IMR-90 (cell line): ENCODE results near the gene PPP3CA. TPM values are rescaled to one million over a fixed set of nuclear protein-coding genes. Genes with fewer than 3 reads are reported as not detected.

Experiments used
- ATAC-seq: fragments of 200-7000 bp; cut with Tn5 transposase; 2 replicates; pipeline ENCODE4 v1.9.1; 2020; ENCODE audit warnings: low read depth, mild to moderate bottlenecking, moderate library complexity
- BruUV-seq: library from RNA; stranded (reverse); fragments of 400-500 nt; replicated peaks from 2 replicates; lab custom pipeline; 2021; lab: Mats Ljungman, UMichigan
- CTCF ChIA-PET: fragments of 300-600 bp; formaldehyde crosslinking; extraction: SDS; loops from one replicate; lab custom pipeline; 2021; ENCODE audit warnings: antibody characterized with exemption; lab: Yijun Ruan, JAX
- POLR2A ChIA-PET: fragments of 300-600 bp; sonication (Branson Sonifier 250); formaldehyde crosslinking; loops from one replicate; lab custom pipeline; 2022; ENCODE audit warnings: antibody characterized with exemption; ENCODE audit not compliant: unreplicated experiment; lab: Charles Lee
- DNase-seq: peaks from one replicate; pipeline ENCODE4 v3.0.0; 2013
- H2AFZ ChIP-seq: replicated peaks from 2 replicates; pipeline ENCODE3; 2013; ENCODE audit warnings: low read length, mild to moderate bottlenecking; ENCODE audit not compliant: poor library complexity
- H2AK5ac ChIP-seq: 2 replicates; pipeline ENCODE4 v1.6.1; 2013; ENCODE audit warnings: low read depth, low read length, inconsistent platforms
- H2AK9ac ChIP-seq: replicated peaks from 2 replicates; pipeline ENCODE3; 2013; ENCODE audit warnings: mild to moderate bottlenecking, low read depth, low read length, moderate library complexity; ENCODE audit not compliant: poor library complexity
- H2BK120ac ChIP-seq: 2 replicates; pipeline ENCODE4 v1.6.1; 2013; ENCODE audit warnings: low read depth, low read length, inconsistent platforms
- H2BK15ac ChIP-seq: 3 replicates; pipeline ENCODE4 v1.6.1; 2013; ENCODE audit warnings: low read depth, low read length, inconsistent platforms
- H2BK20ac ChIP-seq: 2 replicates; pipeline ENCODE4 v1.6.1; 2013; ENCODE audit warnings: low read depth, mild to moderate bottlenecking, inconsistent platforms, low read length, moderate library complexity
- H2BK5ac ChIP-seq: 2 replicates; pipeline ENCODE4 v1.6.1; 2013; ENCODE audit warnings: mild to moderate bottlenecking, low read depth, low read length, inconsistent platforms; ENCODE audit not compliant: poor library complexity, severe bottlenecking
- H3K14ac ChIP-seq: replicated peaks from 2 replicates; pipeline ENCODE4 v1.6.1; 2013; ENCODE audit warnings: low read depth, low read length, inconsistent platforms
- H3K18ac ChIP-seq: 2 replicates; pipeline ENCODE4 v1.6.1; 2013; ENCODE audit warnings: low read depth, low read length, control low read depth
- H3K23ac ChIP-seq: 2 replicates; pipeline ENCODE4 v1.6.1; 2013; ENCODE audit warnings: low read depth, low read length, inconsistent platforms
- H3K27ac ChIP-seq: 2 replicates; pipeline ENCODE4 v1.5.1; 2013; ENCODE audit warnings: mild to moderate bottlenecking, control low read depth, low read length; ENCODE audit not compliant: insufficient read depth
- H3K27me3 ChIP-seq: 2 replicates; pipeline ENCODE4 v1.6.1; 2013; ENCODE audit warnings: low read length; ENCODE audit not compliant: control insufficient read depth, insufficient read depth
- H3K36me3 ChIP-seq: 2 replicates; pipeline ENCODE4 v1.6.1; 2013; ENCODE audit warnings: low read length, mixed read lengths; ENCODE audit not compliant: control insufficient read depth, insufficient read depth
- H3K4ac ChIP-seq: 2 replicates; pipeline ENCODE4 v1.6.1; 2013; ENCODE audit warnings: low read depth, low read length, inconsistent platforms
- H3K4me1 ChIP-seq: 2 replicates; pipeline ENCODE4 v1.6.1; 2013; ENCODE audit warnings: low read length, mixed read lengths; ENCODE audit not compliant: control insufficient read depth, insufficient read depth
- H3K4me2 ChIP-seq: 2 replicates; pipeline ENCODE4 v1.6.1; 2013; ENCODE audit warnings: low read depth, mild to moderate bottlenecking, control low read depth, low read length, moderate library complexity
- H3K4me3 ChIP-seq: 2 replicates; pipeline ENCODE4 v1.5.1; 2013; ENCODE audit warnings: low read depth, mild to moderate bottlenecking, control low read depth, low read length, moderate library complexity; ENCODE audit not compliant: insufficient read depth
- H3K56ac ChIP-seq: 2 replicates; pipeline ENCODE4 v1.6.1; 2013; ENCODE audit warnings: low read length, inconsistent platforms; ENCODE audit not compliant: insufficient read depth; ENCODE audit errors: extremely low read depth
- H3K79me1 ChIP-seq, 2 experiments: 2 replicates each; pipeline ENCODE4 v1.6.1; 2013; ENCODE audit warnings: low read length in 2 of 2, inconsistent platforms in 1 of 2, low read depth in 1 of 2
- H3K9ac ChIP-seq: 2 replicates; pipeline ENCODE4 v1.6.1; 2013; ENCODE audit warnings: low read depth, low read length, control low read depth
- H3K9me1 ChIP-seq: 2 replicates; pipeline ENCODE4 v1.6.1; 2013; ENCODE audit warnings: low read length, inconsistent platforms; ENCODE audit not compliant: insufficient read depth
- H3K9me3 ChIP-seq: 2 replicates; pipeline ENCODE4 v1.6.1; 2013; ENCODE audit warnings: low read length; ENCODE audit not compliant: control insufficient read depth, insufficient read depth
- H4K20me1 ChIP-seq: 2 replicates; pipeline ENCODE4 v1.6.1; 2013; ENCODE audit warnings: low read length, inconsistent platforms; ENCODE audit not compliant: insufficient read depth
- H4K5ac ChIP-seq: 2 replicates; pipeline ENCODE4 v1.6.1; 2013; ENCODE audit warnings: mild to moderate bottlenecking, low read depth, low read length, control low read depth
- H4K8ac ChIP-seq, 2 experiments: 2 replicates each; pipeline ENCODE4 v1.6.1; 2013; ENCODE audit warnings: low read depth in 2 of 2, low read length in 2 of 2, control low read depth in 1 of 2, inconsistent platforms in 1 of 2
- H4K91ac ChIP-seq: 2 replicates; pipeline ENCODE4 v1.6.1; 2013; ENCODE audit warnings: low read depth, low read length, inconsistent platforms; ENCODE audit not compliant: insufficient read depth
- BHLHE40 ChIP-seq: fragments of 150-350 bp; IDR thresholded peaks from 2 replicates; pipeline ENCODE4 v1.6.1; 2016; ENCODE audit warnings: mild to moderate bottlenecking, low read depth, low read length
- MAZ ChIP-seq: IDR thresholded peaks from 2 replicates; pipeline ENCODE4 v1.6.1; 2012; ENCODE audit warnings: low read depth, mild to moderate bottlenecking, low read length, improper control_type of control experiment, moderate library complexity, borderline replicate concordance
- RAD21 ChIP-seq: IDR thresholded peaks from 2 replicates; pipeline ENCODE4 v1.6.1; 2012; ENCODE audit warnings: low read length, improper control_type of control experiment
- WGBS, 2 experiments: methylation state at CpG; one replicate each; pipeline versions ENCODE4 v1.1.5 to v1.1.7; 2013; ENCODE audit warnings: missing lambda C conversion rate in 2 of 2; ENCODE audit not compliant: insufficient read length in 1 of 2; ENCODE audit errors: extremely low coverage in 2 of 2; 5-methylcytosine and 5-hydroxymethylcytosine counted together
- dilution Hi-C: fragments of 300-500 bp; cut with HindIII; formaldehyde crosslinking; loops from one replicate; pipeline ENCODE4 v1.14.3; 2018; ENCODE audit warnings: low sequenced_read_pairs; ENCODE audit not compliant: unreplicated experiment
- in situ Hi-C: fragments of 300-500 bp; cut with MboI; formaldehyde crosslinking; loops from 3 replicates; pipeline ENCODE4 v1.14.3; 2019; ENCODE audit warnings: low sequenced_read_pairs, inconsistent platforms, mixed read lengths
- intact Hi-C: fragments of 100-400 bp; cut with micrococcal nuclease; formaldehyde crosslinking; loops from 2 replicates; pipeline ENCODE4 v1.10.0; 2022
- polyA plus RNA-seq, 3 experiments: library from polyadenylated mRNA; depleted of rRNA; stranded (reverse); fragments of >200 nt; gene quantifications; 2 replicates each; pipeline ENCODE4 v1.2.3, GENCODE V29; 2012; ENCODE audit warnings: low replicate concordance in 1 of 3
- total RNA-seq: library from RNA; depleted of rRNA; stranded (reverse); fragments of >200 nt; gene quantifications from 2 replicates; pipeline ENCODE4 v1.2.3, GENCODE V29; 2012

PPP3CA gene
- total and polyA plus RNA-seq, 2 of the 4 experiments (the other 2 are of a cell fraction) = 14.5 to 48.6 TPM

- in situ Hi-C loops (no loop called here), dilution Hi-C loops (no loop called here), intact Hi-C loops (no loop called here)
- Histone ChIP-seq H3K9ac (no peak overlapping the region), H3K9me3 (no peaks in the 10 kb centered on the region), H2AFZ (no peak overlapping the region), H3K18ac (no peak overlapping the region), H3K27ac (no peak overlapping the region), H3K36me3 (no peaks in the 10 kb centered on the region), H4K5ac (no peak overlapping the region), H3K56ac (no peak overlapping the region), H3K79me1 (peaks cover 0 to 4% of the 10 kb centered on the region in 2 experiments; a peak in 2 of 4 replicates), H3K4me1 (peaks cover 3% of the 10 kb centered on the region), H4K20me1 (no peaks in the 10 kb centered on the region), H3K4me3 (no peak overlapping the region), H2AK9ac (no peak overlapping the region), H2BK20ac (no peak overlapping the region), H3K27me3 (no peaks in the 10 kb centered on the region), H3K14ac (no peak overlapping the region), H3K4me2 (no peak overlapping the region), H3K23ac (no peak overlapping the region), H4K8ac (no peak overlapping the region), H4K91ac (no peak overlapping the region), H2AK5ac (no peak overlapping the region), H3K4ac (no peak overlapping the region), H2BK120ac (no peak overlapping the region), H3K9me1 (peaks cover 3% of the 10 kb centered on the region; the same call in 1 of the 2 replicates), H2BK15ac (no peak overlapping the region), H2BK5ac (no peak overlapping the region)
- ChIA-PET POLR2A (no interaction called here), CTCF (no interaction called here)
- ATAC-seq (no peak), DNase-seq (peak; percentile 18)
- BruUV-seq = no TSS peak
- no peak for TF ChIP-seq RAD21
- no peak for TF ChIP-seq MAZ
- TF ChIP-seq BHLHE40 = no peak
- 73% methylated on average over 2 of the region's 6 CpGs; no CpG with 5 or more reads in 1 of the 2 experiments for WGBS, 2 experiments
Measured at GRCh38 chr4:101104312-101105052, 242.8 kb downstream of the PPP3CA start.
